Memory B cell (primary cell): ENCODE data around the gene PRTN3.
"Not testable (repeated sequence)": the region's sequence is repeated elsewhere in the genome, so short reads cannot be mapped to it uniquely, and the experiment has no call there.

Experiments used
- ATAC-seq: fragments of 150-1000 bp; cut with Tn5 transposase; 2 replicates; pipeline ENCODE4 v1.10.0; 2021; ENCODE audit warnings: low read depth, mild to moderate bottlenecking, moderate library complexity
- DNase-seq, 2 donors: peaks; one replicate each; pipeline ENCODE4 v3.0.0; 2022; ENCODE audit warnings: low spot score in 2 of 2
- H3K27ac Mint-ChIP-seq: one replicate; pipeline ENCODE4 v1.8.0; 2022; ENCODE audit warnings: mild to moderate bottlenecking, moderate library complexity, mixed read lengths
- H3K27me3 Mint-ChIP-seq: one replicate; pipeline ENCODE4 v1.8.0; 2022; ENCODE audit warnings: mixed read lengths
- H3K36me3 Mint-ChIP-seq: one replicate; pipeline ENCODE4 v1.8.0; 2022; ENCODE audit warnings: mild to moderate bottlenecking, mixed read lengths
- H3K4me1 Mint-ChIP-seq: one replicate; pipeline ENCODE4 v1.8.0; 2022; ENCODE audit warnings: mixed read lengths
- H3K4me3 Mint-ChIP-seq: one replicate; pipeline ENCODE4 v1.8.0; 2022; ENCODE audit warnings: mild to moderate bottlenecking, moderate library complexity, mixed read lengths
- H3K9me3 Mint-ChIP-seq: one replicate; pipeline ENCODE4 v1.8.0; 2022; ENCODE audit warnings: mixed read lengths

Gene PRTN3

GRCh38 chr19:869245-870177 lies 28.7 kb downstream of the PRTN3 start:
- H3K27ac Mint-ChIP-seq = peak overlapping the region; percentile 76
- ATAC-seq (no peak), DNase-seq (no peak)
- H3K4me3 Mint-ChIP-seq = no peak overlapping the region
- H3K9me3 Mint-ChIP-seq = no peaks in the 10 kb centered on the region
- H3K27me3 Mint-ChIP-seq = no peaks in the 10 kb centered on the region
- peaks cover 16% of the 10 kb centered on the region for H3K36me3 Mint-ChIP-seq
- peaks cover 16% of the 10 kb centered on the region for H3K4me1 Mint-ChIP-seq

GRCh38 chr19:870314-870713 lies 29.5 kb downstream of the PRTN3 start:
- ATAC-seq (no peak), DNase-seq (no peak)
- H3K4me3 Mint-ChIP-seq = peak overlapping the region; percentile 45
- no peaks in the 10 kb centered on the region for H3K9me3 Mint-ChIP-seq
- no peaks in the 10 kb centered on the region for H3K27me3 Mint-ChIP-seq
- H3K27ac Mint-ChIP-seq = peak overlapping the region; percentile 76
- peaks cover 13% of the 10 kb centered on the region for H3K4me1 Mint-ChIP-seq
- peaks cover 16% of the 10 kb centered on the region for H3K36me3 Mint-ChIP-seq

- Mint-ChIP-seq H3K9me3 (no peaks in the 10 kb centered on the region), H3K4me1 (peaks cover 15% of the 10 kb centered on the region), H3K36me3 (peaks cover 16% of the 10 kb centered on the region), H3K27ac (peak overlapping the region; percentile 90), H3K27me3 (no peaks in the 10 kb centered on the region), H3K4me3 (no peak overlapping the region)
- DNase-seq (no peak), ATAC-seq (no peak)
Observed at GRCh38 chr19:870963-871401, 30.2 kb downstream of the PRTN3 start.

- peak overlapping the region; percentile 88 for H3K4me3 Mint-ChIP-seq
- peak overlapping the region; percentile 90 for H3K27ac Mint-ChIP-seq
- DNase-seq (no peak), ATAC-seq (no peak)
- no peaks in the 10 kb centered on the region for H3K9me3 Mint-ChIP-seq
- H3K4me1 Mint-ChIP-seq = peaks cover 17% of the 10 kb centered on the region
- no peaks in the 10 kb centered on the region for H3K27me3 Mint-ChIP-seq
- H3K36me3 Mint-ChIP-seq = peaks cover 16% of the 10 kb centered on the region
Observed at GRCh38 chr19:871446-872265, 30.9 kb downstream of the PRTN3 start.

GRCh38 chr19:872266-872951 lies 31.6 kb downstream of the PRTN3 start:
- peak overlapping the region; percentile 90 for H3K27ac Mint-ChIP-seq

GRCh38 chr19:873084-873483 lies 32.3 kb downstream of the PRTN3 start:
- ATAC-seq = peak; percentile 81
- DNase-seq = peak; percentile 47 to 79
- Mint-ChIP-seq H3K4me1 (peaks cover 17% of the 10 kb centered on the region), H3K27me3 (no peaks in the 10 kb centered on the region), H3K36me3 (peaks cover 11% of the 10 kb centered on the region), H3K4me3 (peak overlapping the region; percentile 78), H3K27ac (peak overlapping the region; percentile 90), H3K9me3 (no peaks in the 10 kb centered on the region)

More at GRCh38 chr19:872266-872951, 31.6 kb downstream of the PRTN3 start:
- H3K36me3 Mint-ChIP-seq = peaks cover 14% of the 10 kb centered on the region
- no peaks in the 10 kb centered on the region for H3K27me3 Mint-ChIP-seq
- H3K4me1 Mint-ChIP-seq = peaks cover 17% of the 10 kb centered on the region
- ATAC-seq (peak; percentile 79), DNase-seq (peak; percentile 83 to 87)
- H3K9me3 Mint-ChIP-seq = no peaks in the 10 kb centered on the region
- H3K4me3 Mint-ChIP-seq = peak overlapping the region; percentile 88

- H3K9me3 Mint-ChIP-seq = no peaks in the 10 kb centered on the region
- ATAC-seq (no peak), DNase-seq (no peak)
- peaks cover 9% of the 10 kb centered on the region for H3K36me3 Mint-ChIP-seq
- no peak overlapping the region for H3K27ac Mint-ChIP-seq
- H3K27me3 Mint-ChIP-seq = no peaks in the 10 kb centered on the region
- peaks cover 17% of the 10 kb centered on the region for H3K4me1 Mint-ChIP-seq
- no peak overlapping the region for H3K4me3 Mint-ChIP-seq
Observed at GRCh38 chr19:873561-874041, 32.8 kb downstream of the PRTN3 start.

- Mint-ChIP-seq H3K4me1 (peaks cover 20% of the 10 kb centered on the region), H3K27me3 (no peaks in the 10 kb centered on the region), H3K36me3 (peaks cover 12% of the 10 kb centered on the region), H3K27ac (no peak overlapping the region), H3K4me3 (no peak overlapping the region), H3K9me3 (no peaks in the 10 kb centered on the region)
- no peak for DNase-seq
- ATAC-seq = no peak
Observed at GRCh38 chr19:875265-875879, 34.6 kb downstream of the PRTN3 start.

GRCh38 chr19:876089-876488 lies 35.3 kb downstream of the PRTN3 start:
- Mint-ChIP-seq H3K36me3 (peaks cover 10% of the 10 kb centered on the region), H3K9me3 (no peaks in the 10 kb centered on the region), H3K27me3 (no peaks in the 10 kb centered on the region), H3K4me1 (peaks cover 19% of the 10 kb centered on the region), H3K27ac (no peak overlapping the region), H3K4me3 (no peak overlapping the region)
- DNase-seq (no peak), ATAC-seq (no peak)

- no peaks in the 10 kb centered on the region for H3K27me3 Mint-ChIP-seq
- peaks cover 17% of the 10 kb centered on the region for H3K4me1 Mint-ChIP-seq
- ATAC-seq (no peak), DNase-seq (no peak)
- peaks cover 8% of the 10 kb centered on the region for H3K36me3 Mint-ChIP-seq
- H3K9me3 Mint-ChIP-seq = no peaks in the 10 kb centered on the region
- no peak overlapping the region for H3K4me3 Mint-ChIP-seq
- no peak overlapping the region for H3K27ac Mint-ChIP-seq
Observed at GRCh38 chr19:876780-877314, 36.0 kb downstream of the PRTN3 start.

- DNase-seq, H3K27ac Mint-ChIP-seq, H3K36me3 Mint-ChIP-seq, H3K9me3 Mint-ChIP-seq, H3K4me3 Mint-ChIP-seq, H3K4me1 Mint-ChIP-seq, H3K27me3 Mint-ChIP-seq, ATAC-seq: not testable (repeated sequence)
Observed at GRCh38 chr19:877992-878660, 37.3 kb downstream of the PRTN3 start.

- H3K4me1 Mint-ChIP-seq, H3K9me3 Mint-ChIP-seq, DNase-seq, H3K27me3 Mint-ChIP-seq, ATAC-seq, H3K4me3 Mint-ChIP-seq, H3K36me3 Mint-ChIP-seq: not testable (repeated sequence)
- peak overlapping the region; percentile 75 for H3K27ac Mint-ChIP-seq
Observed at GRCh38 chr19:878751-879561, 38.2 kb downstream of the PRTN3 start.
